Ascending aorta (tissue), 2 donors: ENCODE data around the gene PHLPP1. TPM values are rescaled to one million over a fixed set of nuclear protein-coding genes. Genes with fewer than 3 reads are reported as not detected.

Experiments used
- DNase-seq, 2 donors: peaks; one replicate each; pipeline ENCODE4 v3.0.0-alpha.2; 2019; ENCODE audit warnings: low spot score in 2 of 2
- H3K27ac ChIP-seq, 2 donors: fragments of 200-600 bp; sonication (generic); one replicate each; pipeline ENCODE4 v1.5.1; 2016 to 2017; ENCODE audit warnings: mild to moderate bottlenecking in 1 of 2
- H3K27me3 ChIP-seq: fragments of 200-600 bp; sonication (generic); one replicate; pipeline ENCODE4 v1.5.1; 2017
- H3K36me3 ChIP-seq, 2 donors: fragments of 200-600 bp; sonication (generic); one replicate each; pipeline ENCODE4 v1.5.1; 2016
- H3K4me1 ChIP-seq, 2 donors: fragments of 200-600 bp; sonication (generic); one replicate each; pipeline ENCODE4 v1.5.1; 2016 to 2017; ENCODE audit warnings: mild to moderate bottlenecking in 1 of 2
- H3K4me3 ChIP-seq, 2 donors: fragments of 200-600 bp; sonication (generic); one replicate each; pipeline ENCODE4 v1.5.1; 2016 to 2017; ENCODE audit warnings: mild to moderate bottlenecking in 1 of 2
- H3K9me3 ChIP-seq, 2 donors: fragments of 200-600 bp; sonication (generic); one replicate each; pipeline ENCODE4 v1.5.1; 2016
- intact Hi-C: fragments of 100-400 bp; cut with DNase I; formaldehyde crosslinking; loops from one replicate; pipeline ENCODE4 v1.15.1; 2023
- total RNA-seq: library from RNA; depleted of rRNA; stranded (reverse); fragments of >200 nt; gene quantifications from one replicate; pipeline ENCODE4 v1.1.0, GENCODE V29; 2016
- TF ChIP-seq, protein P1 (sequence below), 3 experiments: fragments of 200-600 bp in 2 of 3; fragments of 450-650 bp in 1 of 3; sonication (generic) in 2 of 3; IDR thresholded peaks; one replicate each; pipeline ENCODE4 v1.5.1; 2016 to 2019; ENCODE audit warnings: antibody characterized with exemption in 3 of 3, mild to moderate bottlenecking in 1 of 3, moderate library complexity in 1 of 3

The PHLPP1 gene
- 9.8 TPM for total RNA-seq

DNA sequence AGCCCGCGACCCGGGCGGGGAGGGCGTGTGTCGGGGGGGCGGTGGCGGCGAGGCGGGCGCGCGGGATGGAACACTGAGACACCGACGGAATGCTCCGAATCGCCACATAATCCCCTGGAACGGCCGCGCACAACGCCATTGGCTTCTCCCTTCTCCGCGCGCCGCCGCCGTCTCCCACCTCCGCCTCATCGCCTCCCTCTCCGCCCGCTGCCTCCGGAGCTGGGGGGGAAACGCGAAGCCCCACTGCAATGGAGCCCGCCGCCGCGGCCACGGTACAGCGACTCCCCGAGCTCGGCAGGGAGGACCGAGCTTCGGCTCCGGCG lies at the start of gene PHLPP1:
Gene PHLPP1 (plus strand): TSS at position 106 of the 323 bp plus-strand sequence. CDS start 143 bp downstream, at position 249.
- intact Hi-C loops, result loop anchor here (1.0 to 10.0 kb wide), 11 partner anchors 131 to 1255 kb away; partner anchors contain the start of genes KDSR, PIGN, RELCH and SERPINB8
- TF ChIP-seq, protein P1, sequence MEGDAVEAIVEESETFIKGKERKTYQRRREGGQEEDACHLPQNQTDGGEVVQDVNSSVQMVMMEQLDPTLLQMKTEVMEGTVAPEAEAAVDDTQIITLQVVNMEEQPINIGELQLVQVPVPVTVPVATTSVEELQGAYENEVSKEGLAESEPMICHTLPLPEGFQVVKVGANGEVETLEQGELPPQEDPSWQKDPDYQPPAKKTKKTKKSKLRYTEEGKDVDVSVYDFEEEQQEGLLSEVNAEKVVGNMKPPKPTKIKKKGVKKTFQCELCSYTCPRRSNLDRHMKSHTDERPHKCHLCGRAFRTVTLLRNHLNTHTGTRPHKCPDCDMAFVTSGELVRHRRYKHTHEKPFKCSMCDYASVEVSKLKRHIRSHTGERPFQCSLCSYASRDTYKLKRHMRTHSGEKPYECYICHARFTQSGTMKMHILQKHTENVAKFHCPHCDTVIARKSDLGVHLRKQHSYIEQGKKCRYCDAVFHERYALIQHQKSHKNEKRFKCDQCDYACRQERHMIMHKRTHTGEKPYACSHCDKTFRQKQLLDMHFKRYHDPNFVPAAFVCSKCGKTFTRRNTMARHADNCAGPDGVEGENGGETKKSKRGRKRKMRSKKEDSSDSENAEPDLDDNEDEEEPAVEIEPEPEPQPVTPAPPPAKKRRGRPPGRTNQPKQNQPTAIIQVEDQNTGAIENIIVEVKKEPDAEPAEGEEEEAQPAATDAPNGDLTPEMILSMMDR (IDR thresholded peaks at IDR 0.05), result no peak
- H3K36me3 ChIP-seq, result no peaks in the 10 kb centered on the region
- H3K27ac ChIP-seq, result peak within 1 kb of the TSS; percentile 93 to 95
- H3K9me3 ChIP-seq, result no peaks in the 10 kb centered on the region
- peaks cover 0 to 5% of the 10 kb centered on the region in 2 donors for H3K4me1 ChIP-seq
- peak within 1 kb of the TSS; percentile 78 to 81 for H3K4me3 ChIP-seq
- no peak for DNase-seq
- no peaks in the 10 kb centered on the region for H3K27me3 ChIP-seq

DNA sequence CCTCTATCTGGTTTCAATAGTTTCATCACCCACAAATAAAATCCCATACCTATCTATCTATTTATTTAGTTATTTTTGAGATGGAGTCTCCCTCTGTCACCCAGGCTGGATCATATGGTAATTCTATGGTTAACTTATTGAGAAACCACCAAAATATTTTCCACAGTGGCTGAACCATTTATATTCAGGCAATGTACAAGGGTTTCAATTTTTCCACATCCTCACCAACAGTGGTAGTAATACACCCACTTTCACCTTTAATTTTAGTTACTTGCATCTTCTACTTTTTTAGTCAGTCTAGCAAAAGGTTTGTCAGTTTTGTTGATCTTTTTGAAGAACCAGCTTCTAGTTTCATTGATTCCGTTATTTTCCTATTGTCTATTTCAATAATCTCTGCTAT lies 46.1 kb upstream of the PHLPP1 start:
- peaks cover 0 to 13% of the 10 kb centered on the region in 2 donors for H3K9me3 ChIP-seq
- no peak overlapping the region for H3K4me3 ChIP-seq
- intact Hi-C loops, result no loop called here
- no peaks in the 10 kb centered on the region for H3K36me3 ChIP-seq
- H3K27ac ChIP-seq, result no peak overlapping the region
- TF ChIP-seq, protein P1 (IDR thresholded peaks at IDR 0.05), result no peak
- no peaks in the 10 kb centered on the region for H3K4me1 ChIP-seq
- no peaks in the 10 kb centered on the region for H3K27me3 ChIP-seq
- DNase-seq, result no peak

DNA sequence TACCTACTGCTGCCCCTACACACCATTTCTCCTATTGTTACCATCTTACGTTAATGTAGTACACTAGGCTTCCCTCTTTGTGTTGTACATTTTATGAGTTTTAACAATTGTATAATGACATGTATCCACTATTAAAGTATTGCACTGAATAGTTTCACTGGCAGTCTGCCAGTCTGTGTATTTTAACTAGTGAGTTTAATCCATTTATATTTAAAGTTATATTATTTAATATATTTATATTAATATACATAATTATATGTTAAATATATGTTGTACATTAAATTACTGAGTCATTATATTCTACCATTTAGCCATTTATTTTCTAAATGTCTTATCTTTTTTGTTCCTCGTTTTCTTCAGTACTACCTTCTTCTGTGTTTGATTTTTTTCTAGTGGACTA lies 44.8 kb upstream of the PHLPP1 start:
- Histone ChIP-seq H3K4me1 (no peaks in the 10 kb centered on the region), H3K27ac (no peak overlapping the region), H3K36me3 (no peaks in the 10 kb centered on the region), H3K27me3 (no peaks in the 10 kb centered on the region), H3K9me3 (peaks cover 0 to 13% of the 10 kb centered on the region in 2 donors), H3K4me3 (no peak overlapping the region)
- TF ChIP-seq, protein P1 (IDR thresholded peaks at IDR 0.05), result no peak
- intact Hi-C loops, result no loop called here
- no peak for DNase-seq

DNA sequence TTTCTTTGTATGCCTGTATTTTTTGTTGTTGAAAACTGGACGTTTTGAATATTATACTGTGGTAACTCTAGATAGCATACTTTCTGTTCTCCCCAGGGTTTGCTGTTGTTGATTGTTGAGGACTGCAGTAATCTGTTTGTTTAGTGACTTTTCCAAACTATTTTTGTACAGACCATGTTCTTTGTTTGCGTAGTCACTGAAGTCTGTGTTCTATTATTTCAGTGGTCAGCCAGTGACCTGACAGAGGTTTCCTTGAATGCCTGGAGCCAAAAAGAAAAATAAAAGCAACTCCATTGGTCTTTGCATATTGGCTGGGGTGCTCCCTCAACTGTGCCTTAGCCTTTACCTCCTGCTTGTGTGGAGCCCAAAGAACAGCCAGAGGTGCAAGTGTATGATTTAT lies 42.7 kb upstream of the PHLPP1 start:
- DNase-seq, result no peak
- no peaks in the 10 kb centered on the region for H3K27me3 ChIP-seq
- H3K27ac ChIP-seq, result peak overlapping the region in 1 of 2 donors; percentile 18
- H3K36me3 ChIP-seq, result no peaks in the 10 kb centered on the region
- no peak overlapping the region for H3K4me3 ChIP-seq
- peaks cover 0 to 13% of the 10 kb centered on the region in 2 donors for H3K9me3 ChIP-seq
- intact Hi-C loops, result no loop called here
- TF ChIP-seq, protein P1 (IDR thresholded peaks at IDR 0.05), result no peak
- no peaks in the 10 kb centered on the region for H3K4me1 ChIP-seq

DNA sequence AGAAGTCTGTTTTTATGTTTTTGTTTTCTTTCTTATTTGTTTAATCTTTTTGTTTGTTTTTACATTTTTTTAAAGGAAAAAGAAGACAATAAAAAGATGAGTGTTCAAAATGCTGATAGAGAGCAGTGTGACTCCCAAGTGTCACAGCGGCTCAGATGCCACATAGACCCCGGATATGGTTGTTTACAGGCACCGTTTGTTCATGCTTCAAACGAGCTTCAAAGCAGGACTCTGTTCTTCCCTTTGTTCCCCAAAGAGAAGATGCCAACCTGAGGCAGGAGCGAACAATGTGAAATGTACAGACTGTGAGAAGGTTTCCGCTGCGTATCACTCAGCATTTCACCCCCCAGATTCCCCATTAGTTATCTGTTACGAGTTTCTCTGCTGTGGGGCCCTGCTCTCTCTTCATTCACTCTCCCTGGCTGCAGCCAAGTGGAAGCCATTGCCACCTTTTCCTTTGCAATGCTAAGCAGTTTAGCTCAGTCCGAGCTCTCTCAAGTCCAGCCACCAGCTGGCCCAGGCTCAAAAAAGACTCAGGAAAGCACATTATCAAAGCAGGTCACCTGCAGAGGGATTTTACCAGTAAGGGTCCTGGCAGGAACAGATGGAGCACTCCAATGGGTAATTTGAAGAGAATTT lies 36.4 kb upstream of the PHLPP1 start:
- intact Hi-C loops, result no loop called here

More for the DNA sequence above, 36.4 kb upstream of the PHLPP1 start:
- Histone ChIP-seq H3K9me3 (no peaks in the 10 kb centered on the region), H3K36me3 (no peaks in the 10 kb centered on the region), H3K4me1 (no peaks in the 10 kb centered on the region), H3K4me3 (no peak overlapping the region), H3K27ac (no peak overlapping the region), H3K27me3 (no peaks in the 10 kb centered on the region)
- DNase-seq, result no peak
- TF ChIP-seq, protein P1 (IDR thresholded peaks at IDR 0.05), result no peak
